H9 (cell line): ENCODE measurements around the gene L1CAM. TPM values are rescaled to one million over a fixed set of nuclear protein-coding genes. Genes with fewer than 3 reads are reported as not detected.

Experiments
- DNase-seq: peaks from one replicate; pipeline ENCODE4 v3.0.0-alpha.2; 2017
- H2AFZ ChIP-seq: one replicate; pipeline ENCODE4 v1.6.1; 2013; ENCODE audit warnings: mild to moderate bottlenecking, low read length, control low read depth, moderate library complexity
- H2AK5ac ChIP-seq: 2 replicates; pipeline ENCODE4 v1.6.1; 2013; ENCODE audit warnings: low read length, control low read depth, mixed read lengths; ENCODE audit not compliant: insufficient read length
- H2BK120ac ChIP-seq: one replicate; pipeline ENCODE4 v1.6.1; 2013; ENCODE audit warnings: low read depth, mild to moderate bottlenecking, low read length, control low read depth, inconsistent platforms; ENCODE audit not compliant: poor library complexity, severe bottlenecking
- H2BK12ac ChIP-seq: 2 replicates; pipeline ENCODE4 v1.6.1; 2013; ENCODE audit warnings: low read length, control low read depth, mixed read lengths, low read depth; ENCODE audit not compliant: insufficient read length
- H2BK15ac ChIP-seq: 2 replicates; pipeline ENCODE4 v1.6.1; 2013; ENCODE audit warnings: low read depth, low read length, control low read depth
- H2BK20ac ChIP-seq: one replicate; pipeline ENCODE4 v1.6.1; 2013; ENCODE audit warnings: low read depth, mild to moderate bottlenecking, low read length, control low read depth, inconsistent platforms; ENCODE audit not compliant: poor library complexity, severe bottlenecking
- H2BK5ac ChIP-seq: 2 replicates; pipeline ENCODE4 v1.6.1; 2013; ENCODE audit warnings: low read length, control low read depth, mixed read lengths; ENCODE audit not compliant: insufficient read length
- H3K14ac ChIP-seq: 2 replicates; pipeline ENCODE4 v1.6.1; 2013; ENCODE audit warnings: low read length, control low read depth; ENCODE audit not compliant: insufficient read depth
- H3K18ac ChIP-seq: 2 replicates; pipeline ENCODE4 v1.6.1; 2013; ENCODE audit warnings: low read depth, mild to moderate bottlenecking, mixed read lengths, low read length, control low read depth; ENCODE audit not compliant: insufficient read length
- H3K23ac ChIP-seq: 2 replicates; pipeline ENCODE4 v1.6.1; 2013; ENCODE audit warnings: low read length, control low read depth, mixed read lengths, low read depth; ENCODE audit not compliant: insufficient read length
- H3K23me2 ChIP-seq: 2 replicates; pipeline ENCODE4 v1.6.1; 2013; ENCODE audit warnings: low read depth, mild to moderate bottlenecking, mixed read lengths, low read length, control low read depth; ENCODE audit not compliant: insufficient read length, poor library complexity, severe bottlenecking
- H3K27ac ChIP-seq: 2 replicates; pipeline ENCODE4 v1.5.1; 2013; ENCODE audit warnings: low read length, control low read depth, mixed read lengths, low read depth; ENCODE audit not compliant: insufficient read length
- H3K27me3 ChIP-seq: 2 replicates; pipeline ENCODE4 v1.6.1; 2013; ENCODE audit warnings: low read length, control low read depth, inconsistent platforms; ENCODE audit not compliant: insufficient read depth
- H3K4ac ChIP-seq: 2 replicates; pipeline ENCODE4 v1.6.1; 2013; ENCODE audit warnings: low read depth, mild to moderate bottlenecking, control low read depth, inconsistent platforms, low read length, moderate library complexity
- H3K4me1 ChIP-seq: 2 replicates; pipeline ENCODE4 v1.6.1; 2013; ENCODE audit warnings: low read length, control low read depth, inconsistent platforms; ENCODE audit not compliant: insufficient read depth
- H3K4me2 ChIP-seq: 2 replicates; pipeline ENCODE4 v1.6.1; 2013; ENCODE audit warnings: low read length, control low read depth, mixed read lengths; ENCODE audit not compliant: insufficient read length, insufficient read depth
- H3K56ac ChIP-seq: 2 replicates; pipeline ENCODE4 v1.6.1; 2013; ENCODE audit warnings: low read depth, mild to moderate bottlenecking, mixed read lengths, low read length, control low read depth; ENCODE audit not compliant: insufficient read length
- H3K79me1 ChIP-seq: 2 replicates; pipeline ENCODE4 v1.6.1; 2013; ENCODE audit warnings: low read depth, mild to moderate bottlenecking, moderate library complexity, low read length, control low read depth, inconsistent platforms; ENCODE audit not compliant: insufficient read depth, poor library complexity, severe bottlenecking
- H3K79me2 ChIP-seq: 2 replicates; pipeline ENCODE4 v1.6.1; 2013; ENCODE audit warnings: low read length, control low read depth, inconsistent platforms; ENCODE audit not compliant: insufficient read depth
- H3K9ac ChIP-seq: 2 replicates; pipeline ENCODE4 v1.6.1; 2013; ENCODE audit warnings: low read length, control low read depth, mixed read lengths; ENCODE audit not compliant: insufficient read length; ENCODE audit errors: extremely low read depth
- H3K9me3 ChIP-seq: one replicate; pipeline ENCODE4 v1.6.1; 2013; ENCODE audit warnings: low read depth, low read length, inconsistent platforms; ENCODE audit not compliant: control insufficient read depth
- H3T11ph ChIP-seq: one replicate; pipeline ENCODE4 v1.6.1; 2013; ENCODE audit warnings: mild to moderate bottlenecking, low read length, control low read depth, inconsistent platforms
- H4K20me1 ChIP-seq: one replicate; pipeline ENCODE4 v1.6.1; 2013; ENCODE audit not compliant: control insufficient read depth, insufficient read length, insufficient read depth
- H4K5ac ChIP-seq: 2 replicates; pipeline ENCODE4 v1.6.1; 2013; ENCODE audit warnings: low read depth, mild to moderate bottlenecking, mixed read lengths, low read length, control low read depth; ENCODE audit not compliant: insufficient read length
- H4K8ac ChIP-seq: replicated peaks from 2 replicates; pipeline ENCODE4 v1.6.1; 2013; ENCODE audit warnings: low read length, control low read depth, mixed read lengths, low read depth; ENCODE audit not compliant: insufficient read length
- H4K91ac ChIP-seq: 2 replicates; pipeline ENCODE4 v1.6.1; 2013; ENCODE audit warnings: low read depth, mild to moderate bottlenecking, moderate library complexity, mixed read lengths, low read length, control low read depth; ENCODE audit not compliant: insufficient read length
- H3K27ac Mint-ChIP-seq, 3 experiments: 2 replicates in 2 of 3; 3 replicates in 1 of 3; pipeline ENCODE4 v1.8.0; 2020 to 2021; ENCODE audit warnings: mixed read lengths in 3 of 3, mild to moderate bottlenecking in 1 of 3, moderate library complexity in 1 of 3
- H3K27me3 Mint-ChIP-seq: 2 replicates; pipeline ENCODE4 v1.8.0; 2021; ENCODE audit warnings: low read depth, mild to moderate bottlenecking, moderate library complexity, mixed read lengths
- H3K36me3 Mint-ChIP-seq, 3 experiments: 2 replicates in 2 of 3; 3 replicates in 1 of 3; pipeline ENCODE4 v1.8.0; 2020 to 2021; ENCODE audit warnings: low read depth in 3 of 3, mixed read lengths in 3 of 3; ENCODE audit not compliant: insufficient read depth in 1 of 3
- H3K4me1 Mint-ChIP-seq, 2 experiments: 2 replicates each; pipeline ENCODE4 v1.8.0; 2020; ENCODE audit warnings: mixed read lengths in 2 of 2
- H3K4me3 Mint-ChIP-seq, 2 experiments: 2 replicates in 1 of 2; 3 replicates in 1 of 2; pipeline ENCODE4 v1.8.0; 2020 to 2021; ENCODE audit warnings: mild to moderate bottlenecking in 2 of 2, mixed read lengths in 2 of 2, moderate library complexity in 1 of 2
- H3K9me3 Mint-ChIP-seq, 2 experiments: 2 replicates in 1 of 2; 3 replicates in 1 of 2; pipeline ENCODE4 v1.8.0; 2020; ENCODE audit warnings: mild to moderate bottlenecking in 2 of 2, mixed read lengths in 2 of 2, moderate library complexity in 1 of 2
- WGBS: extraction: QIAGEN DNeasy Blood & Tissue Kit; methylation state at CpG from one replicate; pipeline ENCODE4 v1.1.7; 2013; ENCODE audit warnings: missing lambda C conversion rate, low lambda C conversion rate, mixed read lengths; ENCODE audit not compliant: insufficient read length; ENCODE audit errors: extremely low coverage; 5-methylcytosine and 5-hydroxymethylcytosine counted together
- total RNA-seq: library from RNA; stranded (reverse); gene quantifications from 2 replicates; pipeline ENCODE4 v1.2.1, GENCODE V29; 2021
- TF ChIP-seq, protein P1 (sequence below): fragments of 200-600 bp; sonication (generic); conservative IDR thresholded peaks from 3 replicates; pipeline ENCODE4 v1.8.0; 2021; ENCODE audit warnings: antibody characterized with exemption, mild to moderate bottlenecking

The L1CAM gene
- total RNA-seq, 1 experiment from 2014 or later = 22.7 TPM

- Histone ChIP-seq H3K23ac (no peak overlapping the region), H2BK15ac (no peak overlapping the region), H2BK5ac (no peak overlapping the region), H4K91ac (no peak overlapping the region), H4K20me1 (no peaks in the 10 kb centered on the region), H2BK12ac (no peak overlapping the region), H4K5ac (no peak overlapping the region), H3T11ph (no peak overlapping the region), H2BK20ac (no peak overlapping the region), H4K8ac (no peak overlapping the region), H2BK120ac (no peak overlapping the region), H3K27me3 (no peaks in the 10 kb centered on the region), H3K4ac (no peak overlapping the region), H3K9ac (no peak overlapping the region), H3K23me2 (peaks cover 26% of the 10 kb centered on the region), H3K27ac (no peak overlapping the region), H3K79me1 (no peaks in the 10 kb centered on the region), H3K4me1 (no peaks in the 10 kb centered on the region), H3K18ac (no peak overlapping the region), H3K79me2 (no peaks in the 10 kb centered on the region), H3K4me2 (no peak overlapping the region), H3K9me3 (peaks cover 13% of the 10 kb centered on the region), H3K56ac (no peak overlapping the region), H3K14ac (no peak overlapping the region), H2AK5ac (no peak overlapping the region), H2AFZ (no peak overlapping the region)
- Mint-ChIP-seq H3K4me3 (0 out of 5 replicates have a peak overlapping the region, but pooled peaks of 1 of the 2 experiments have one; percentile 19), H3K36me3 (peaks cover 5 to 17% (median 13%) of the 10 kb centered on the region in 3 experiments), H3K4me1 (peaks cover 11 to 25% of the 10 kb centered on the region in 2 experiments; a peak in 2 of 4 replicates), H3K27me3 (no peaks in the 10 kb centered on the region; the same call in none of the 2 replicates), H3K9me3 (peaks cover 54 to 73% of the 10 kb centered on the region in 2 experiments), H3K27ac (no peak overlapping the region)
- peak; percentile 47 for DNase-seq
- WGBS = no CpG with 5 or more reads among the region's 25 CpGs
- TF ChIP-seq, protein P1, sequence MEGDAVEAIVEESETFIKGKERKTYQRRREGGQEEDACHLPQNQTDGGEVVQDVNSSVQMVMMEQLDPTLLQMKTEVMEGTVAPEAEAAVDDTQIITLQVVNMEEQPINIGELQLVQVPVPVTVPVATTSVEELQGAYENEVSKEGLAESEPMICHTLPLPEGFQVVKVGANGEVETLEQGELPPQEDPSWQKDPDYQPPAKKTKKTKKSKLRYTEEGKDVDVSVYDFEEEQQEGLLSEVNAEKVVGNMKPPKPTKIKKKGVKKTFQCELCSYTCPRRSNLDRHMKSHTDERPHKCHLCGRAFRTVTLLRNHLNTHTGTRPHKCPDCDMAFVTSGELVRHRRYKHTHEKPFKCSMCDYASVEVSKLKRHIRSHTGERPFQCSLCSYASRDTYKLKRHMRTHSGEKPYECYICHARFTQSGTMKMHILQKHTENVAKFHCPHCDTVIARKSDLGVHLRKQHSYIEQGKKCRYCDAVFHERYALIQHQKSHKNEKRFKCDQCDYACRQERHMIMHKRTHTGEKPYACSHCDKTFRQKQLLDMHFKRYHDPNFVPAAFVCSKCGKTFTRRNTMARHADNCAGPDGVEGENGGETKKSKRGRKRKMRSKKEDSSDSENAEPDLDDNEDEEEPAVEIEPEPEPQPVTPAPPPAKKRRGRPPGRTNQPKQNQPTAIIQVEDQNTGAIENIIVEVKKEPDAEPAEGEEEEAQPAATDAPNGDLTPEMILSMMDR = peak; percentile 38; the same call in 1 of the 3 replicates
Measured at GRCh38 chrX:153922932-153923857, 37.2 kb upstream of the L1CAM start.
